Prostate gland (tissue), 2 donors: Measurements from ENCODE around the gene KLHL24.

Source experiments
- CTCF ChIP-seq, 4 experiments: fragments of 200-600 bp in 2 of 4; fragments of 450-650 bp in 2 of 4; sonication (generic) in 2 of 4; IDR thresholded peaks; 1 replicate in 3 of 4; 2 replicates in 1 of 4; pipeline ENCODE4 v1.5.1; 2016 to 2019; ENCODE audit warnings: antibody characterized with exemption in 4 of 4, mild to moderate bottlenecking in 2 of 4, moderate library complexity in 2 of 4
- POLR2A ChIP-seq: fragments of 450-650 bp; IDR thresholded peaks from one replicate; pipeline ENCODE4 v1.6.1; 2016; ENCODE audit warnings: antibody characterized with exemption, mild to moderate bottlenecking
- POLR2AphosphoS5 ChIP-seq: sonication (generic); formaldehyde crosslinking; IDR thresholded peaks from one replicate; pipeline ENCODE4 v1.6.1; 2017; ENCODE audit warnings: antibody characterized with exemption

- TF ChIP-seq CTCF (IDR thresholded peaks at IDR 0.05) (no peak), POLR2AphosphoS5 (no peak), POLR2A (no peak)
Measured at GRCh38 chr3:183711516-183711915, 76.1 kb downstream of the KLHL24 start.
